NAMALWA (cell line): ENCODE data around the gene SLC25A43.

Experiments used
- DNase-seq: peaks from one replicate; pipeline ENCODE4 v3.0.0-alpha.2; 2015; ENCODE audit warnings: low spot score

The SLC25A43 gene

GRCh38 chrX:119500061-119500800 lies 101.1 kb downstream of the SLC25A43 start:
- no peak for DNase-seq

- no peak for DNase-seq
Measured at GRCh38 chrX:119501511-119502148, 102.5 kb downstream of the SLC25A43 start.

- DNase-seq = no peak
Measured at GRCh38 chrX:119502727-119503483, 103.8 kb downstream of the SLC25A43 start.

DNA sequence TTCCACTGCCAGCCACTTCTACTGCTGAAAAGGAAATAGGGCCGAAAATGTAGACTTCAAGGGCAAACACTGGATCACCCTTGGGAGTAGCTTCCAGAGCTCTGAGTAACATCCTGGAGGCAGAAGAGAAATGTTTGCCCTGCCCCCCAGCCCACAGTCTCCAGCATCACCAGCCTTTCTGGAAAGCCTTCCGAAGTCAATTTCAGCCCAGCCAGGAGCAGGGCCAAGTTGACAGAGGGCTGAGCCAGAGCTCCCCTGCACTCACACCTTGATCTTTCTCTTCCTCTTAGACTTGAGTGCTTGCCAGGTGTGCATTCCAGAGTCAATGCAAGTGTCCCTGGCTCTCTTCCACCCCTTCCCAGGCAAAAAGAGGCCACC lies 104.3 kb downstream of the SLC25A43 start:
- no peak for DNase-seq
